HG03039 (cell line): ENCODE data around the gene RBM14.

Source experiments
- ATAC-seq: cut with Tn5 transposase; IDR thresholded peaks from one replicate; pipeline ENCODE4 v1.9.1; 2021; ENCODE audit warnings: mild to moderate bottlenecking, moderate library complexity; ENCODE audit not compliant: unreplicated experiment

RBM14 gene

DNA sequence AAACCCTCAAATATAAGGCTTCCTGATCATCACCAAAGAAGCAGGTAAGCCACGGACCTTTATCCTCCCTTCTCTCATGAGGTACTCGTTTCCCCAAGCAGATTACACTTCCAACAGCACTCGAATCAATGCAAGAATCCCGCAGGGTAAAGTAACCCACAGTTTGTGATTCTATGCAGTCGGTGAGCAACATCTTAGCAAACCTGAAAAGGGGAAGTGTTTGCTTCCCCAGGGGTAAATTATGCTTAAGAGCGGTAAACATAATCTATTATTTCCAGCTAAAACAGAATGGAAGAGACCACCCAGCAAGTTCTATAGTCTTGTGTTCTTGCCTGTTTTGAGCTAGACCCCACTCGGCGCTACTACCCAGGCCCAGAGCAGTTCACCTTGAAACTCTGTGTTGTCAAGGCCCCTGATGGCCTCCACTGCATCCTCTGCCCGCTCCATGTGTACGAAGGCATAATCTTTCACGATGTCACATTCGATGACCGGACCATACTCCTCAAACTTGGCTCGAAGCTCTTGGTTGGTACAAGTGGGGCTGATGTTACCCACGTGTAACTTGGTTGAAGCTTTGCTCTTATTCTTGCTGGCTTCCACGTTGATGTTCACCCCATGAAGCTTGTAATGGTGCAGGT is 60.0 kb downstream of the RBM14 start:
- no peak for ATAC-seq
